Measurements from ENCODE around the gene RPS19.

- TF ChIP-seq CTCF (conservative IDR thresholded peaks at IDR 0.05 in 1 of 2, IDR thresholded peaks at IDR 0.05 in 1 of 2; ENCODE audit: extremely low read depth in 1 of 2, insufficient read depth in 1 of 2, low read depth in 1 of 2, low read length in 2 of 2), result no peak
- no peak for TF ChIP-seq EZH2 (IDR thresholded peaks at IDR 0.05; ENCODE audit: borderline replicate concordance, low read length)
Observed at GRCh38 chr19:41810301-41810700, 49.8 kb upstream of the RPS19 start.
